Measurements from ENCODE around the gene CENPC.
"Not testable (repeated sequence)": the region's sequence is repeated elsewhere in the genome, so short reads cannot be mapped to it uniquely, and the experiment has no call there.

Gene CENPC

GRCh38 chr4:67466751-67467150, 78.6 kb downstream of the CENPC start:
- no peak for DNase-seq (ENCODE audit: low read depth, low spot score)

- no peak for DNase-seq (ENCODE audit: low read depth, low spot score)
Observed at GRCh38 chr4:67465763-67466052, 79.6 kb downstream of the CENPC start.

DNA sequence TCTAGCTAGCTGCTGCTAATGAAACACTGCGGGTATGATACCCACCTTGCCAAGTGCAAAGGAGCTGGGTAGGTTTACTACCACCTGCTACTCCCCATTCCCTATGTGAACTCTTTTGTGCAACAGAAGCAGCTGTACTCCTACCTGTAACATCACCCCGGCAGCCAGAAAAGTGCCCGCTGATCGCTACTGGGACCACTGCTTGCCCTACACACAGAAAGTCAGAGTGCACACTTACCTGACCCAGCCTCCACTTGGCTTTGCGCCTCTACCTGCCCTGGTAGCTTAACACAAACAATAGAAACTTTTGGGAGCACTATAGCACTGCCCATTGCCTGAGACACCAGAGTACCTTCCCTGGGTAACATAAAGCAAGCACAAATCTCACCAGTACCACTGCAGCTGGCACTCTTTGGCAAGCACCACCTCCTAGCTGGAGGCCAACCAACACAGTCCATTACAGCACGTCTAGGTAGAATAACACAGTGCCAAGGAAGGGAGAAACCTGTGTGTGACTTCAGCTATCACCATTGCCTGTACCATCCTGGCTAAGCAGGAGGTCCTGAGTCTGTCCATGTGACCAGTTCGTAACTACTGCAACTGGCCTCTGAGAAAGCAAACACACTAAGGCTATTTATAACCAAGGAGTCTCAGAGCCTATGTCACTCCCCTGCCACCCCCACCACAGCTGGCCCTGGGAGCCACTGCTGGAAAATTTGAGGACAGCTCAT, 80.1 kb downstream of the CENPC start:
- no peak for DNase-seq (ENCODE audit: low read depth, low spot score)

- DNase-seq (ENCODE audit: low read depth, low spot score): no peak
Observed at GRCh38 chr4:67460574-67460973, 84.7 kb downstream of the CENPC start.

DNA sequence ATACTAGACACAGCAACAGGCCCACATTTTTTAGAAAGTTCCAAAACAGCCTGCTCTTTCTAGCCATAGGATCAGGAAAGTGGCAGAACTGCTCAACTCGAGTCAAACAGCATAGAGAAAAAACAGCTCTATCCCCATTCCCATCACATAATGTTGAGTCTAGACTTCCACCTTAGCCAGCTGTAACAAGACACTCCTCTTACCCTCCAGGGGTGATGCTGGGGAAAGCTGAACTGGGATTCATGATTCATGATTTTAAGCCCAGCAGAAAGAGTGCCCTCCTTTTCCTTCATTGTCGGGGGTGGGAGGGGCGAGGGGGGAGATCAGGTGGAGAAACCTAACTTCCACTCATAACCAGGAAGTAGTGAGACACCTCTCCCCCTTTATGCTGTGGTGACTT, 86.1 kb downstream of the CENPC start:
- no peak for DNase-seq (ENCODE audit: low read depth, low spot score)

GRCh38 chr4:67456577-67457196, 88.6 kb downstream of the CENPC start:
- DNase-seq (ENCODE audit: low read depth, low spot score): no peak

- DNase-seq (ENCODE audit: low read depth, low spot score): not testable (repeated sequence)
Observed at GRCh38 chr4:67452846-67453205, 92.5 kb downstream of the CENPC start.

- DNase-seq (ENCODE audit: low read depth, low spot score): no peak
Observed at GRCh38 chr4:67452100-67452845, 93.0 kb downstream of the CENPC start.

DNA sequence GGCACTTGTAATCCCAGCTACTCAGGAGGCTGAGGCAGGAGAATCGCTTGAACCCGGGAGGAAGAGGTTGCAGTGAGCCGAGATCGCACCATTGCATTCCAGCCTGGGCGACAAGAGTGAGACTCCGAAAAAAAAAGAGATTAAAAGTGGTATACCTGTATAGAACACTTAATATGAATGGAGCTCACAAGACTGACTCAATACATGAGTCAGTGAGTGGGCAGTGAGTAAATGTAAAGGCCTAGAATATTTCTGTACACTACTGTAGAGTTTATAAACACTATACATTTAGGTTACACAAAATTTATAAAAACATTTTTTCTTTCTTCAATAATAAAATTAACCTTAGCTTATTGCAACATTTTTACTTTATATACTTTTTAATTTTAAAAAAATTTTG, 93.8 kb downstream of the CENPC start:
- no peak for DNase-seq (ENCODE audit: low read depth, low spot score)

- DNase-seq (ENCODE audit: low read depth, low spot score): no peak
Observed at GRCh38 chr4:67448621-67449020, 96.7 kb downstream of the CENPC start.

GRCh38 chr4:67447873-67448272, 97.4 kb downstream of the CENPC start:
- DNase-seq (ENCODE audit: low read depth, low spot score): no peak

GRCh38 chr4:67446811-67447210, 98.5 kb downstream of the CENPC start:
- no peak for DNase-seq (ENCODE audit: low read depth, low spot score)

GRCh38 chr4:67445881-67446280, 99.4 kb downstream of the CENPC start:
- not testable (repeated sequence) for DNase-seq (ENCODE audit: low read depth, low spot score)

DNA sequence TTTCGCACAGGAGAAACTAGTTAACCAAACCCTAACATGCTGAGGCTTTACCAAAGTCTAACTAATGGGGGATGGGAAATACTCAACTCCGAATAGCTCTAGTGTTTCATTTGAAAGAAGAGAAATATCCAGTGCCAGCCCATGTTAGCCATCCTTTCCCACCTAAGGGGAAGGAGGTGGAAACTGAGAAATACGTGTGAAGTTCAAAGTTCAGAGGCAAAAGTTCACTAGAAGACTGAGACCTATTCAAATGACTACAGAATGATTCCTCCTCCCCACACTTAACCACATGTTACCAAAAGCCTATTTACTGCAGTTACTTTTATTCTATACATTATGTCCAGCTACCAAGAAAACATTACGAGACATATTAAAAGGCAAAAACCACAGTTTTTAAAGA, 106.3 kb downstream of the CENPC start:
- DNase-seq (ENCODE audit: low read depth, low spot score): no peak

DNA sequence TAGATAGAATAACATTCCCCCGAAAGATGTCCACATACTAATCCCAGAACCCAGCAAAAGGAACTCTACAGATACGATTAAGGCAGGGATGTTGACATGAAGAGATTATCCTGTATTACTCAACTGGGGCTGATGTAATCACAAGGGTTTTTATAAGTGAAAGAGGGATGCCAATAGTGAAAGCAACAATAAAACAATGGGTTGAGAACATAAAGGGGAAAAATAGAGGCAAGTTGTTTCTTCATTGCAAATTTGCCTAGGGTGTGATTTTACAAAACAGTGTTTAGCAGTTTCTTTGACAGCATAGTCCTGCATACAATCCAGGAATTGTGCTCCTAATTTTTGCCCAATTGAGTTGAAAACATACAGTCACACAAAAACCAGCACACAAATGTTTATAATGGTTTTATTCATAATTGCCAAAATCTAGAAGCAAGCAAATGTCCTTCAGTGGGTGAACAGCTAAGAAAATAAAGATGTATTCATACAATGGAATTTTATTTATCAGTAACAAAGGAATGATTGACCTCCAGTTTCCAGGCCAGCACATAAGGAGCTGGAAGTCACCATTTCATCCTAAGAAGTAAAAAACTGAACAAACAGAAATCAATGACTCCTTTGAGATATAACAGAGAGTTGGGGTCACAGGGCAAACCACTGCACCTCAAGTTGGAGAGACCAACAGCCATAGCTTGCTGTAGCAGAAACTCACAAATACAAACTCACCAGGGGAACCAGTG, 107.2 kb downstream of the CENPC start:
- no peak for DNase-seq (ENCODE audit: low read depth, low spot score)

DNA sequence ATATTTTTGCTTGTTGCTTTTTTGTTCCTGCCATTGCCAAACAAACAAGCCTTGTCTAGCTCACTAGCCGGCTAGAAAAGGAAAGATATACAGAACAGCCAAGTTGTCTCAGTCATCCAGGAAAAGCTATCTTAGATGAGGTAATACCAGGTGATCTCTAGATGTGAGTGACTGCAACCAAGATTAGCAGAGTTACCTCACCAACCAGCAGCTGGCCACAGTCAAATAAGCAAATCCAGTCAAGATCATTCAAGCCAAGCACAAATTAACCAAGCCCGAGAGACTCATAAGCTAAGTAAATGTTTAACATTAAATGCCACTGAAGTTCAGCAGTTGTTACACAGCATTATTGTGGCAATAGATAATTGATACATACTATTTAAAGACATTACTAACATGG, 108.6 kb downstream of the CENPC start:
- DNase-seq (ENCODE audit: low read depth, low spot score): no peak

DNA sequence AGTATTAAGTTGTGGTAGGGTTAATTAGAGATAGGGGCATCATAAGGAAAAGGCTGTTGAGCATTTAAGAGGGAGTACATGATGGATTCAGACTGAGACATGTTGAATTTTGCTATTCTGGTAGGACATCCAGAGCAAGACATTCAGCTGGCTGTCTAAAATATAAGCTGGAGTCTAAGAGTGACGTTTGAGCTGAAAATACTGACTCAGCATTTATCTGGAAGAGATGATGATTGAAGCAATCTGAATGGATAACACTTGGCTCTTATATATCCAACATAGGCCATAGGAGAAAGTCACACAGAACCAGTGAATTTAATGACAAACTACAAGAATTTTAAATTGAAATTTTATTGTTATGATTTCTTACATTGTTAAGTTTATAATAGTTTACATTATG, 114.3 kb downstream of the CENPC start:
- DNase-seq (ENCODE audit: low read depth, low spot score): no peak

DNA sequence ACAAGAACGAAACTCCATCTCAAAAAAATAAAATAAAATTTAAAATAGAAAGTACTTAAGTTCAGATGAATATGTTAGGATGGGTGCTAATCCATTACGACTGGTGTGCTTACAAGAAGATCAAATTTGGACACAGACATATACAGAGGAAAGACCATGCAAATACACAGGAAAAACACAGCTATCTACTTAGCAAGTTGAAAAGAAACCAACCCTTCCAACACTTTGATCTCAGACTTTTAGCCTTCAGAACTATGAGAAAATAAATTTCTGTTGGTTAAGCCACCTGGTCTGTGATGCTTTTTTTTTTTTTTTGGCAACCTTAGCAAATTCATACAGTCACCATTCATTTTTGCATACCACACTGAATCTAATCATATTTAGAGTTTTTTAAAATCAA, 116.5 kb downstream of the CENPC start:
- DNase-seq (ENCODE audit: low read depth, low spot score): no peak

All from smooth muscle cell of the brain vasculature (primary cell).